HEK293 (cell line): ENCODE results near the gene SLC8A1.

Experiments
- CTCF ChIA-PET: fragments of 350-600 bp; formaldehyde crosslinking; extraction: SDS; loops from one replicate; lab custom pipeline; 2021; ENCODE audit warnings: antibody characterized with exemption; lab: Yijun Ruan, JAX
- POLR2A ChIA-PET: fragments of 300-600 bp; formaldehyde crosslinking; extraction: SDS; loops from one replicate; lab custom pipeline; 2020; ENCODE audit warnings: antibody characterized with exemption, inconsistent platforms; lab: Yijun Ruan, JAX
- H3K27ac ChIP-seq: fragments of 200-500 bp; sonication (Bioruptor generic); 2 replicates; pipeline ENCODE4 v1.5.1; 2014; ENCODE audit warnings: low read depth, low read length, control low read depth, inconsistent platforms; ENCODE audit errors: extremely low read depth
- H3K36me3 ChIP-seq, 2 experiments: fragments of 200-500 bp in 1 of 2; sonication (Bioruptor generic) in 1 of 2; 1 replicate in 1 of 2; 2 replicates in 1 of 2; pipeline ENCODE4 v1.5.1; 2014 to 2017; ENCODE audit warnings: inconsistent platforms in 2 of 2, low read length in 2 of 2; ENCODE audit not compliant: control insufficient read depth in 2 of 2, insufficient read depth in 1 of 2
- H3K4me1 ChIP-seq: fragments of 200-500 bp; sonication (Bioruptor generic); 2 replicates; pipeline ENCODE4 v1.5.1; 2014; ENCODE audit warnings: mild to moderate bottlenecking, low read length, inconsistent platforms; ENCODE audit not compliant: control insufficient read depth, insufficient read depth
- H3K4me3 ChIP-seq: 2 replicates; pipeline ENCODE4 v1.5.1; 2011; ENCODE audit warnings: low read depth, mild to moderate bottlenecking, control low read depth, low read length, moderate library complexity
- H3K9me3 ChIP-seq: fragments of 200-500 bp; sonication (Bioruptor generic); 2 replicates; pipeline ENCODE4 v1.5.1; 2014; ENCODE audit warnings: low read depth, low read length, inconsistent platforms; ENCODE audit not compliant: control insufficient read depth, insufficient read depth
- AEBP2 ChIP-seq: fragments of 450-650 bp; formaldehyde crosslinking; IDR thresholded peaks from 2 replicates; pipeline ENCODE4 v1.5.1; 2016; ENCODE audit warnings: missing biosample characterization, missing genetic modification characterization, borderline replicate concordance
- ATF2 ChIP-seq: fragments of 450-650 bp; formaldehyde crosslinking; IDR thresholded peaks from 2 replicates; pipeline ENCODE4 v1.5.1; 2016; ENCODE audit warnings: missing biosample characterization, missing genetic modification characterization, low read depth
- BCL11B ChIP-seq: fragments of 450-650 bp; formaldehyde crosslinking; IDR thresholded peaks from 2 replicates; pipeline ENCODE4 v1.5.1; 2016; ENCODE audit warnings: low read depth, missing biosample characterization, missing genetic modification characterization
- HOXD13 ChIP-seq: sonication (generic); formaldehyde crosslinking; IDR thresholded peaks from 2 replicates; pipeline ENCODE4 v1.8.0; 2022; ENCODE audit warnings: missing genetic modification reagents, borderline replicate concordance
- PRDM4 ChIP-seq: fragments of 450-650 bp; formaldehyde crosslinking; IDR thresholded peaks from 2 replicates; pipeline ENCODE4 v1.5.1; 2017; ENCODE audit warnings: missing biosample characterization, missing genetic modification characterization
- SCRT1 ChIP-seq: fragments of 450-650 bp; formaldehyde crosslinking; IDR thresholded peaks from 2 replicates; pipeline ENCODE4 v1.5.1; 2016; ENCODE audit warnings: missing biosample characterization, missing genetic modification characterization, borderline replicate concordance
- SETDB1 ChIP-seq: IDR thresholded peaks from one replicate; pipeline ENCODE4 v1.6.1; 2017; ENCODE audit warnings: mild to moderate bottlenecking, low read length, moderate library complexity, mixed read lengths; ENCODE audit not compliant: insufficient read length
- ZBTB11 ChIP-seq: fragments of 450-650 bp; formaldehyde crosslinking; conservative IDR thresholded peaks from 2 replicates; pipeline ENCODE4 v1.5.1; 2016; ENCODE audit warnings: low read depth, missing biosample characterization, missing genetic modification characterization
- ZNF132 ChIP-seq: fragments of 450-650 bp; formaldehyde crosslinking; IDR thresholded peaks from 2 replicates; pipeline ENCODE4 v1.5.1; 2017; ENCODE audit warnings: missing biosample characterization, missing genetic modification characterization, borderline replicate concordance
- ZNF18 ChIP-seq: fragments of 450-650 bp; formaldehyde crosslinking; IDR thresholded peaks from 2 replicates; pipeline ENCODE4 v1.5.1; 2016; ENCODE audit warnings: missing biosample characterization, missing genetic modification characterization
- ZNF223 ChIP-seq: fragments of 450-650 bp; formaldehyde crosslinking; IDR thresholded peaks from 2 replicates; pipeline ENCODE4 v1.5.1; 2016; ENCODE audit warnings: missing biosample characterization, missing genetic modification characterization
- ZNF292 ChIP-seq: fragments of 450-650 bp; formaldehyde crosslinking; IDR thresholded peaks from 2 replicates; pipeline ENCODE4 v1.5.1; 2016; ENCODE audit warnings: low read depth, missing biosample characterization, missing genetic modification characterization, borderline replicate concordance
- ZNF311 ChIP-seq: fragments of 450-650 bp; formaldehyde crosslinking; IDR thresholded peaks from 2 replicates; pipeline ENCODE4 v1.5.1; 2017; ENCODE audit warnings: missing biosample characterization, missing genetic modification characterization, borderline replicate concordance
- ZNF324 ChIP-seq: fragments of 450-650 bp; formaldehyde crosslinking; IDR thresholded peaks from 2 replicates; pipeline ENCODE4 v1.5.1; 2016; ENCODE audit warnings: missing biosample characterization, missing genetic modification characterization
- ZNF416 ChIP-seq: fragments of 450-650 bp; formaldehyde crosslinking; IDR thresholded peaks from 2 replicates; pipeline ENCODE4 v1.5.1; 2016; ENCODE audit warnings: missing biosample characterization, missing genetic modification characterization
- ZNF621 ChIP-seq: fragments of 450-650 bp; formaldehyde crosslinking; IDR thresholded peaks from 2 replicates; pipeline ENCODE4 v1.5.1; 2017; ENCODE audit warnings: missing biosample characterization, missing genetic modification characterization
- ZNF692 ChIP-seq: fragments of 450-650 bp; formaldehyde crosslinking; IDR thresholded peaks from 2 replicates; pipeline ENCODE4 v1.5.1; 2016; ENCODE audit warnings: missing biosample characterization, missing genetic modification characterization
- ZNF704 ChIP-seq: fragments of 450-650 bp; formaldehyde crosslinking; IDR thresholded peaks from 2 replicates; pipeline ENCODE4 v1.5.1; 2016; ENCODE audit warnings: missing biosample characterization, missing genetic modification characterization

The SLC8A1 gene

GRCh38 chr2:40200366-40200915, 251.4 kb downstream of the SLC8A1 start (continued):
- no peak for TF ChIP-seq ZBTB11 (tag by site-specific recombination)

- H3K9me3 ChIP-seq = no peaks in the 10 kb centered on the region
- POLR2A ChIA-PET = no interaction called here
Measured at GRCh38 chr2:40199771-40200170, 252.1 kb downstream of the SLC8A1 start.

GRCh38 chr2:40197121-40197520, 254.8 kb downstream of the SLC8A1 start:
- Histone ChIP-seq H3K4me3 (no peak overlapping the region), H3K36me3 (no peaks in the 10 kb centered on the region), H3K27ac (no peak overlapping the region), H3K9me3 (no peaks in the 10 kb centered on the region), H3K4me1 (no peaks in the 10 kb centered on the region)
- CTCF ChIA-PET = no interaction called here
- POLR2A ChIA-PET = no interaction called here
- TF ChIP-seq SETDB1 = no peak
- TF ChIP-seq ZNF324 (tag by site-specific recombination) = no peak
- no peak for TF ChIP-seq ATF2 (tag by site-specific recombination)
- no peak for TF ChIP-seq ZNF704 (tag by site-specific recombination)
- TF ChIP-seq BCL11B (tag by site-specific recombination) = no peak
- no peak for TF ChIP-seq AEBP2 (tag by site-specific recombination)
- no peak for TF ChIP-seq SCRT1 (tag by site-specific recombination)
- no peak for TF ChIP-seq ZNF132 (tag by site-specific recombination)
- TF ChIP-seq HOXD13 (CRISPR knock-in tag) = no peak
- TF ChIP-seq ZNF416 (tag by site-specific recombination) = no peak
- no peak for TF ChIP-seq ZNF292 (tag by site-specific recombination)
- TF ChIP-seq ZNF692 (tag by site-specific recombination) = no peak
- TF ChIP-seq ZNF18 (tag by site-specific recombination) = no peak

More at GRCh38 chr2:40199771-40200170, 252.1 kb downstream of the SLC8A1 start:
- CTCF ChIA-PET = no interaction called here
- Histone ChIP-seq H3K27ac (no peak overlapping the region), H3K4me3 (no peak overlapping the region), H3K36me3 (no peaks in the 10 kb centered on the region), H3K4me1 (no peaks in the 10 kb centered on the region)
- TF ChIP-seq ZNF621 (tag by site-specific recombination) (no peak), PRDM4 (tag by site-specific recombination) (no peak), ZNF311 (tag by site-specific recombination) (no peak), ZNF223 (tag by site-specific recombination) (no peak)
